ENCODE data around the gene ZFHX3. TPM values are rescaled to one million over a fixed set of nuclear protein-coding genes. Genes with fewer than 3 reads are reported as not detected.

Gene ZFHX3
- total and polyA plus RNA-seq, 10 donors, result 0.47 to 18.5 (median 11.1) TPM

DNA sequence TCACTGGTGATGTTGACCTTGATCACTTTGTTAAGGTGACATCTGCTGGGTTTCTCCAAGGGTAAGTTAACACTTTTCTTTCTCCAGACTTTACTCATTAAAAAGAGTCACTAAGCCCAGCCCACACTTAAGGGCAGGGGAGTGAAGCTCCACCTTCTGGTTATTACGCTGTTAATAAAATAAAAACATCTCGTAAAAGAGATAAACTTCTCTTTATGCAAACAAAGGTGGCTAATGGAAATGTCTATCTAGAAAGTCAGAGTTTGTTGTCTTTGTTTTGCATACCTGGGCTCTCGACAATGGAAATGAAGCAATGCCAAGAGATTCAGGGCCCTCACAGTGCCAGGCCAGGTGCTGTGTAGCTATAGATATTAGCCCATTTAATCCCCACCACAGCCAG lies 134.4 kb downstream of the ZFHX3 start:
- H3K9me3 ChIP-seq, result peaks cover 0 to 5% (median 0%) of the 10 kb centered on the region in 8 donors
- 91 to 98% (median 96%) methylated on average over 3 of the region's 3 CpGs for WGBS, 5 donors
- intact Hi-C loops (cut with DNase I; ENCODE audit: low total_unique reads), result no loop called here
- H3K4me3 ChIP-seq, result no peak overlapping the region
- DNase-seq, result no peak
- no peaks in the 10 kb centered on the region for H3K27me3 ChIP-seq (replicated peaks in 1 of 7)
- no peaks in the 10 kb centered on the region for H3K36me3 ChIP-seq
- H3K27ac ChIP-seq, result no peak overlapping the region
- TF ChIP-seq, protein P1, sequence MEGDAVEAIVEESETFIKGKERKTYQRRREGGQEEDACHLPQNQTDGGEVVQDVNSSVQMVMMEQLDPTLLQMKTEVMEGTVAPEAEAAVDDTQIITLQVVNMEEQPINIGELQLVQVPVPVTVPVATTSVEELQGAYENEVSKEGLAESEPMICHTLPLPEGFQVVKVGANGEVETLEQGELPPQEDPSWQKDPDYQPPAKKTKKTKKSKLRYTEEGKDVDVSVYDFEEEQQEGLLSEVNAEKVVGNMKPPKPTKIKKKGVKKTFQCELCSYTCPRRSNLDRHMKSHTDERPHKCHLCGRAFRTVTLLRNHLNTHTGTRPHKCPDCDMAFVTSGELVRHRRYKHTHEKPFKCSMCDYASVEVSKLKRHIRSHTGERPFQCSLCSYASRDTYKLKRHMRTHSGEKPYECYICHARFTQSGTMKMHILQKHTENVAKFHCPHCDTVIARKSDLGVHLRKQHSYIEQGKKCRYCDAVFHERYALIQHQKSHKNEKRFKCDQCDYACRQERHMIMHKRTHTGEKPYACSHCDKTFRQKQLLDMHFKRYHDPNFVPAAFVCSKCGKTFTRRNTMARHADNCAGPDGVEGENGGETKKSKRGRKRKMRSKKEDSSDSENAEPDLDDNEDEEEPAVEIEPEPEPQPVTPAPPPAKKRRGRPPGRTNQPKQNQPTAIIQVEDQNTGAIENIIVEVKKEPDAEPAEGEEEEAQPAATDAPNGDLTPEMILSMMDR (IDR thresholded peaks at IDR 0.05 in 8 of 11, conservative IDR thresholded peaks at IDR 0.05 in 3 of 11), result no peak
- TF ChIP-seq POLR2A (IDR thresholded peaks at IDR 0.05), result no peak
- no peak for TF ChIP-seq POLR2AphosphoS5 (IDR thresholded peaks at IDR 0.05)
- peaks cover 0 to 3% (median 0%) of the 10 kb centered on the region in 6 donors for H3K4me1 ChIP-seq

DNA sequence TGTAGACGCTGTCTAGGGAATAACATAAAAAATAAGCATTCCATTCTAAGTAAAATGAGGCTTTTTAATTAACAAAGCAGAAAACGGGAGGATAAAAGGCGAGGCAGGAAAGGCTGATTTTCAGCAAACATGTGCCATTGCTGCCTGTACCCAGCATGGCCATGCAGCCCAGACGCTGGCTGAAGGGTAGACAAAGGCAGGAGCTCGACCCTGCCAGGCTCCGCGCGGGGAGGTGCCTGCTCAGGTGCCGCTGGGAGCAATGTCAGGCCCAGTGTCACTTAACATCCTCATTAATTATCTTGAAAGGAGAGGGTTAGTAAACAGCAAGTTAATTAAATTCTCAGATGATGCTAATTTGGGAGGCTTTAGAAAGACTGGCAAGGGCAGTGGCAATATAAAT lies 136.0 kb downstream of the ZFHX3 start:
- intact Hi-C loops (cut with DNase I; ENCODE audit: low total_unique reads), result no loop called here
- Histone ChIP-seq H3K9me3 (no peaks in the 10 kb centered on the region), H3K4me1 (peaks cover 0 to 6% (median 0%) of the 10 kb centered on the region in 6 donors), H3K4me3 (no peak overlapping the region), H3K27ac (no peak overlapping the region), H3K27me3 (replicated peaks in 1 of 7) (no peaks in the 10 kb centered on the region), H3K36me3 (no peaks in the 10 kb centered on the region)
- WGBS, 5 donors, result 89 to 95% (median 92%) methylated on average over 9 of the region's 9 CpGs
- peak; percentile 33 for DNase-seq
- TF ChIP-seq, protein P1 (IDR thresholded peaks at IDR 0.05 in 8 of 11, conservative IDR thresholded peaks at IDR 0.05 in 3 of 11), result no peak
- TF ChIP-seq POLR2AphosphoS5 (IDR thresholded peaks at IDR 0.05), result no peak

DNA sequence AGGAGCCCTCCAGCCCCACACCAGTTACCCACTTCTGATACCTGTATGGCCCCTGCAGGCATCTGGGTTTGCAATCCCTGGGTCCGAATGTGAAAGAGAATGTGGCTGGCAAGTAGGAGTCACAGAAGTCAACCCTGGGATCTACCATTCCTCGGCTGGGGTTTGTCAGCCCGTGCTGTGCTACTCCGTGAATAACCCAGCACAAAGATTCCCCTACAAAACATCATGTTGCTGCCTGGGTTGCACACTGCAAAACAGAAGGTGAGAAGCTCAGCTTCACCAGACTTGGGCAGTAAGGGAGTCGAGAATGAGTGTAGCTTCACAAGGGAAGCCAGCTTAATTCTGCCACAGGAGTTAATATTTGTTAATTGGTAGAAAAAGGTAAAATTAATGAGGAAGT lies 137.1 kb downstream of the ZFHX3 start:
- intact Hi-C loops (cut with DNase I; ENCODE audit: low total_unique reads), result no loop called here
- Histone ChIP-seq H3K9me3 (no peaks in the 10 kb centered on the region), H3K36me3 (no peaks in the 10 kb centered on the region), H3K27me3 (replicated peaks in 1 of 7) (no peaks in the 10 kb centered on the region), H3K4me1 (peaks cover 0 to 6% (median 0%) of the 10 kb centered on the region in 6 donors), H3K4me3 (no peak overlapping the region), H3K27ac (no peak overlapping the region)
- peak; percentile 16 for DNase-seq
- TF ChIP-seq, protein P1 (IDR thresholded peaks at IDR 0.05 in 8 of 11, conservative IDR thresholded peaks at IDR 0.05 in 3 of 11), result no peak
- TF ChIP-seq POLR2A (IDR thresholded peaks at IDR 0.05) (no peak), POLR2AphosphoS5 (IDR thresholded peaks at IDR 0.05) (no peak)
- WGBS, 5 donors, result 90 to 93% (median 92%) methylated on average over 5 of the region's 5 CpGs

DNA sequence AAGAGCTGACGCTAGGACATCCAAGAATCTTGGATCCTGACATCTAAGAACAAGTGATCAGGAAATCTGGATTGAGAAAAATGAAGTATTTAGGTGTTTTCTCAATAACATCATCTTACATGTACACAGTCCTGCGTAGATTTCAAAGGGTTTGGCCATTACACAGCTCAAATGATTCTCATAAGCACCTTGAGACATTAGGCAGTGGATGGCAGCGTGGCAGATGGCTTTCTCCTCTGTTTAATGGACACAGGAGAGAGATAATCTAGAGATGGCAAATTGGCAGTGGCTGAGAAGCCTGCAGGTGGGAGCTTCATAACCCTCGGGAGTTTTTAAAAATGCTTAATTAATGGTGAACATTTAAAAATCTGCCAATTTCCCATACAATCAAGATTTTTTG lies 137.5 kb downstream of the ZFHX3 start:
- no peaks in the 10 kb centered on the region for H3K9me3 ChIP-seq
- intact Hi-C loops (cut with DNase I; ENCODE audit: low total_unique reads), result no loop called here
- 90 to 97% (median 94%) methylated on average over 4 of the region's 4 CpGs for WGBS, 5 donors

More for the DNA sequence above, 137.5 kb downstream of the ZFHX3 start:
- H3K27me3 ChIP-seq (replicated peaks in 1 of 7), result no peaks in the 10 kb centered on the region
- no peaks in the 10 kb centered on the region for H3K36me3 ChIP-seq
- peaks cover 0 to 6% (median 0%) of the 10 kb centered on the region in 6 donors for H3K4me1 ChIP-seq
- TF ChIP-seq POLR2A (IDR thresholded peaks at IDR 0.05) (no peak), POLR2AphosphoS5 (IDR thresholded peaks at IDR 0.05) (no peak)
- TF ChIP-seq, protein P1 (IDR thresholded peaks at IDR 0.05 in 8 of 11, conservative IDR thresholded peaks at IDR 0.05 in 3 of 11), result no peak
- no peak overlapping the region for H3K4me3 ChIP-seq
- no peak for DNase-seq
- H3K27ac ChIP-seq, result no peak overlapping the region
